Measurements from ENCODE around the gene JPH2.

JPH2 gene

GRCh38 chr20:44125332-44126127 is 61.5 kb downstream of the JPH2 start:
- DNase-seq (ENCODE audit: low read depth in 2 of 2), result no peak

GRCh38 chr20:44123874-44124535 is 63.0 kb downstream of the JPH2 start:
- DNase-seq (ENCODE audit: low read depth in 2 of 2), result no peak

- no peak for DNase-seq (ENCODE audit: low read depth in 2 of 2)
Observed at GRCh38 chr20:44123251-44123650, 63.7 kb downstream of the JPH2 start.

GRCh38 chr20:44120676-44121425 is 66.1 kb downstream of the JPH2 start:
- DNase-seq (ENCODE audit: low read depth in 2 of 2), result no peak

GRCh38 chr20:44118185-44119033 is 68.6 kb downstream of the JPH2 start:
- no peak for DNase-seq (ENCODE audit: low read depth in 2 of 2)

- DNase-seq (ENCODE audit: low read depth in 2 of 2), result no peak
Observed at GRCh38 chr20:44117296-44118184, 69.4 kb downstream of the JPH2 start.

GRCh38 chr20:44115762-44116644 is 71.0 kb downstream of the JPH2 start:
- no peak for DNase-seq (ENCODE audit: low read depth in 2 of 2)

GRCh38 chr20:44115181-44115580 is 71.8 kb downstream of the JPH2 start:
- DNase-seq (ENCODE audit: low read depth in 2 of 2), result no peak

- DNase-seq (ENCODE audit: low read depth in 2 of 2), result no peak
Observed at GRCh38 chr20:44113618-44114376, 73.2 kb downstream of the JPH2 start.

- no peak for DNase-seq (ENCODE audit: low read depth in 2 of 2)
Observed at GRCh38 chr20:44112889-44113617, 73.9 kb downstream of the JPH2 start.

GRCh38 chr20:44112456-44112855 is 74.5 kb downstream of the JPH2 start:
- DNase-seq (ENCODE audit: low read depth in 2 of 2), result no peak

- DNase-seq (ENCODE audit: low read depth in 2 of 2), result no peak
Observed at GRCh38 chr20:44111712-44112335, 75.2 kb downstream of the JPH2 start.

GRCh38 chr20:44110816-44111568 is 76.0 kb downstream of the JPH2 start:
- DNase-seq (ENCODE audit: low read depth in 2 of 2), result no peak

- DNase-seq (ENCODE audit: low read depth in 2 of 2), result no peak
Observed at GRCh38 chr20:44109951-44110361, 77.0 kb downstream of the JPH2 start.

- no peak for DNase-seq (ENCODE audit: low read depth in 2 of 2)
Observed at GRCh38 chr20:44106615-44107014, 80.4 kb downstream of the JPH2 start.

- no peak for DNase-seq (ENCODE audit: low read depth in 2 of 2)
Observed at GRCh38 chr20:44104798-44105517, 82.0 kb downstream of the JPH2 start.

Measured in stimulated activated CD8-positive, alpha-beta memory T cell treated with anti-CD3 and anti-CD28 coated beads, Interleukin-7, amount 100 ng/mL, for 4 hours (primary cell).